Activated CD8-positive, alpha-beta T cell treated with anti-CD3 and anti-CD28 coated beads for 36 hours (primary cell): ENCODE measurements around the gene CERS6. TPM values are rescaled to one million over a fixed set of nuclear protein-coding genes. Genes with fewer than 3 reads are reported as not detected.
"Not testable (repeated sequence)": the region's sequence is repeated elsewhere in the genome, so short reads cannot be mapped to it uniquely, and the experiment has no call there.

Experiments used
- ATAC-seq: fragments of 200-7000 bp; cut with Tn5 transposase; one replicate; pipeline ENCODE4 v1.10.0; 2021; ENCODE audit warnings: mild to moderate bottlenecking, moderate library complexity
- CTCF ChIA-PET: fragments of 350-600 bp; sonication (Branson Sonifier 250); formaldehyde crosslinking; loops from one replicate; lab custom pipeline; 2021; ENCODE audit warnings: antibody characterized with exemption; lab: Charles Lee
- POLR2A ChIA-PET: fragments of 350-600 bp; sonication (Branson Sonifier 250); formaldehyde crosslinking; loops from one replicate; lab custom pipeline; 2021; ENCODE audit warnings: antibody characterized with exemption; lab: Charles Lee
- DNase-seq: peaks from one replicate; pipeline ENCODE4 v3.0.0-alpha.2; 2020
- H3K27ac Mint-ChIP-seq: one replicate; pipeline ENCODE4 v1.8.0; 2021; ENCODE audit warnings: mild to moderate bottlenecking, mixed read lengths
- H3K27me3 Mint-ChIP-seq: one replicate; pipeline ENCODE4 v1.8.0; 2021; ENCODE audit warnings: mixed read lengths
- H3K36me3 Mint-ChIP-seq: one replicate; pipeline ENCODE4 v1.8.0; 2021; ENCODE audit warnings: low read depth, mixed read lengths
- H3K4me1 Mint-ChIP-seq: one replicate; pipeline ENCODE4 v1.8.0; 2021; ENCODE audit warnings: low read depth, mixed read lengths
- H3K4me3 Mint-ChIP-seq: one replicate; pipeline ENCODE4 v1.8.0; 2021; ENCODE audit warnings: mild to moderate bottlenecking, moderate library complexity, mixed read lengths
- H3K9me3 Mint-ChIP-seq: one replicate; pipeline ENCODE4 v1.8.0; 2021; ENCODE audit warnings: mixed read lengths
- CTCF ChIP-seq: fragments of 200-600 bp; IDR thresholded peaks from one replicate; pipeline ENCODE4 v1.8.0; 2022; ENCODE audit warnings: antibody characterized with exemption, mild to moderate bottlenecking
- intact Hi-C: fragments of 100-400 bp; cut with micrococcal nuclease; formaldehyde crosslinking; loops from one replicate; pipeline ENCODE4 v1.10.0; 2022
- total RNA-seq, 2 experiments: library from RNA; stranded (reverse); gene quantifications; one replicate each; pipeline ENCODE4 v1.2.3, GENCODE V29; 2021

Gene CERS6
- total RNA-seq, 2 experiments from 2014 or later = 15.4 to 16.1 TPM

DNA sequence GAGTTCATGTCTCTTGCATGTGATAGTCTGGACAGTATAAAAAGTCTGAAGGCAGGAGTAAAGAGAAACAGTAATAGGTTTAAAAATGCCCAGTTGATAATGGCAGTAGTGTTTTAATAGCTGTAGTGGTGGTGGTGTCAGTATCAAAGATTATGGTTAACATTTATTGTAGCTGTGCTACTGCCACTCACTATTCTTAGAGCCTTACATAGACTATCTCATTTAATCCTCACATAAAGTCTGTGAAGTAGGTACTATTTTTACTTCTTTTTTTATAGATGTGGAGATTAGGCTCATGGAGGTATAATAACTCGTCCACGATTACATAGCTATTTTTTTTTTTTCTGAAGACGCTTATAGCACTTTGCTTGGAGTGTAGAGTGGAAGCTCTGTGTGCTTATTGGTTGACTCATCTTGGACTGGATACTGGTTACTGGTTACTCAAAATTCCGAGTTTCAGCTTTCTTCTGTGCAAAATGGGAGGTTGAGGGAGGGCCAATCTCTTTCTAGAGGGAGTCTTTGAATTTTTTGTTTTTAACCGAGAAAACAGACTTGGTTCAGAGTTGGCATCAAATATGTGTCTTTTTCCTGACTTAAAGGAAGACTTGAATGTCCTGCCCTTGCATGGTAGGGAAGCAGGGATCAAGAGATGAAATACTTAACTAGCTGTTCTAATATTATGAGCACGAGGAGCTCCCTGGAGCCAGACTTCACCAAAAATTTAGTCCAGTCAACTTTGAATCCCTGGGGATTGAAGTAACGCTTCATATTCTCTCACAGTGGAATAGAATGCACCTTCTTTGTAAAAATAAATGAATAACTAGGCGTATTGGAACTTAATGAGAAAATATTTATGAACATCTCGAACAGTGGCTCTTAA, 27.1 kb downstream of the CERS6 start:
- Mint-ChIP-seq H3K9me3 (peaks cover 3% of the 10 kb centered on the region), H3K4me3 (no peak overlapping the region), H3K27ac (no peak overlapping the region), H3K27me3 (no peaks in the 10 kb centered on the region), H3K4me1 (peaks cover 47% of the 10 kb centered on the region), H3K36me3 (peaks cover 6% of the 10 kb centered on the region)
- POLR2A ChIA-PET = interaction anchor here (1.0 to 1.3 kb wide), 2 partner anchors 7 to 11 kb away, joined by 3 read pairs; no protein-coding TSS in a partner anchor
- CTCF ChIA-PET = interaction anchor here (0.7 to 1.4 kb wide), 4 partner anchors 11 to 14 kb away, joined by 3 to 4 read pairs (median 3); no protein-coding TSS in a partner anchor
- intact Hi-C loops = no loop called here
- ATAC-seq (no peak), DNase-seq (no peak)
- TF ChIP-seq CTCF = no peak

- POLR2A ChIA-PET = no interaction called here
- DNase-seq (no peak), ATAC-seq (no peak)
- CTCF ChIA-PET = interaction anchor here (1.6 to 1.8 kb wide), 2 partner anchors 129 to 139 kb away, joined by 4 read pairs; no protein-coding TSS in a partner anchor
- Mint-ChIP-seq H3K4me1 (peaks cover 49% of the 10 kb centered on the region), H3K4me3 (no peak overlapping the region), H3K27me3 (no peaks in the 10 kb centered on the region), H3K27ac (no peak overlapping the region), H3K9me3 (peaks cover 6% of the 10 kb centered on the region), H3K36me3 (peaks cover 6% of the 10 kb centered on the region)
- no peak for TF ChIP-seq CTCF
- intact Hi-C loops = no loop called here
Observed at GRCh38 chr2:168486477-168486876, 30.4 kb downstream of the CERS6 start.

GRCh38 chr2:168490015-168490874, 34.2 kb downstream of the CERS6 start:
- H3K27me3 Mint-ChIP-seq = no peaks in the 10 kb centered on the region
- peak overlapping the region; percentile 81 for H3K27ac Mint-ChIP-seq
- H3K36me3 Mint-ChIP-seq = peaks cover 28% of the 10 kb centered on the region
- POLR2A ChIA-PET = interaction anchor here (0.6 to 1.2 kb wide), 10 partner anchors 8 to 225 kb away, joined by 3 to 6 read pairs (median 3); partner anchors contain the start of gene CERS6
- H3K9me3 Mint-ChIP-seq = peaks cover 10% of the 10 kb centered on the region
- CTCF ChIA-PET = interaction anchor here (0.9 to 1.5 kb wide), 6 partner anchors 20 to 329 kb away, joined by 3 to 6 read pairs (median 4); no protein-coding TSS in a partner anchor
- TF ChIP-seq CTCF = no peak
- DNase-seq (peak; percentile 81), ATAC-seq (peak; percentile 90)
- H3K4me1 Mint-ChIP-seq = peaks cover 56% of the 10 kb centered on the region
- peak overlapping the region; percentile 66 for H3K4me3 Mint-ChIP-seq
- intact Hi-C loops = loop anchor here (5.0 kb wide), 1 partner anchor 33 kb away; the partner anchor contains the start of gene CERS6

GRCh38 chr2:168490946-168491605, 35.0 kb downstream of the CERS6 start:
- Mint-ChIP-seq H3K36me3 (peaks cover 32% of the 10 kb centered on the region), H3K4me1 (peaks cover 65% of the 10 kb centered on the region), H3K27ac (peak overlapping the region; percentile 81), H3K4me3 (peak overlapping the region; percentile 66), H3K9me3 (peaks cover 8% of the 10 kb centered on the region), H3K27me3 (no peaks in the 10 kb centered on the region)
- ChIA-PET CTCF (interaction anchor here (1.1 to 1.5 kb wide), 4 partner anchors 21 to 58 kb away, joined by 3 to 6 read pairs (median 4); no protein-coding TSS in a partner anchor), POLR2A (interaction anchor here (1.0 to 1.2 kb wide), 6 partner anchors 9 to 225 kb away, joined by 3 to 6 read pairs (median 3); partner anchors contain the start of gene CERS6)
- no peak for TF ChIP-seq CTCF
- DNase-seq (peak; percentile 43), ATAC-seq (peak; percentile 32)
- intact Hi-C loops = loop anchor here (5.0 kb wide), 1 partner anchor 34 kb away; the partner anchor contains the start of gene CERS6

DNA sequence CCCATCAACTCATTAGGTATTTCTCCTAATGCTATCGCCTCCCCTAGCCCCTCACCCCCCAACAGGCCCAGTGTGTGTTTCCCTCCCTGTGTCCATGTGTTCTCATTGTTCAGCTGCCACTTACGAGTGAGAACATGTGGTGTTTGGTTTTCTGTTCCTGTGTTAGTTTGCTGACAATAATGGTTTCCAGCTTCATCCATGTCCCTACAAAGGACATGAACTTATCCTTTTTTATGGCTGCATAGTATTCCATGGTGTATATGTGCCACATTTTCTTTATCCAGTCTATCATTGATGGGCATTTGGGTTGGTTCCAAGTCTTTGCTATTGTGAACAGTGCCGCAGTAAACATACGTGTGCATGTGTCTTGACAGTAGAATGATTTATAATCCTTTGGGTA, 35.7 kb downstream of the CERS6 start:
- H3K27me3 Mint-ChIP-seq, CTCF ChIA-PET, DNase-seq, H3K27ac Mint-ChIP-seq, H3K9me3 Mint-ChIP-seq, ATAC-seq: not testable (repeated sequence)
- POLR2A ChIA-PET = interaction anchor here (1.1 kb wide), 1 partner anchor 59 kb away, joined by 3 read pairs; no protein-coding TSS in a partner anchor
- intact Hi-C loops = loop anchor here (5.0 kb wide), 1 partner anchor 34 kb away; the partner anchor contains the start of gene CERS6
- Mint-ChIP-seq H3K4me1 (peaks cover 62% of the 10 kb centered on the region), H3K4me3 (peak overlapping the region; percentile 41), H3K36me3 (peaks cover 33% of the 10 kb centered on the region)

DNA sequence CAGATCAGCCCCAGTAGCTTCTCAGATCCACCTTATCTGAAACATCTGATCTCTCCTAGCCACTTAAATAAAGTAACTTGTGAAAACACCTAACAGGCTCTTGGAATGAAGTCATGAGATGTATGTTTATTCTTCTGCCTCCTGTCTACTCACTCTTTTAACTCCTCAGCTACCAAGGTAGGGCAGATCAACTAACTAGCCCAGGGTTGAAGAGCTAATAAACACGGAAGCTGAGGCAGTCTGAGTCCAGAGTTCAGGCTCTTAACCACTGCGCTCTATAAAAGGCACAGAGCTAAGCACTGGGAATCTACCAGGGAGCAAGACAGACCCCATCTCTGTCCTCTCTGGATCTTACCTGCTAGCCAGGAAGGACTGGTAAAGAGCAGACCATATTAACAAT, 37.1 kb downstream of the CERS6 start:
- ATAC-seq, POLR2A ChIA-PET, H3K9me3 Mint-ChIP-seq, DNase-seq, H3K27me3 Mint-ChIP-seq, H3K4me3 Mint-ChIP-seq, H3K27ac Mint-ChIP-seq: not testable (repeated sequence)
- intact Hi-C loops = loop anchor here (5.0 kb wide), 1 partner anchor 36 kb away; the partner anchor contains the start of gene CERS6
- CTCF ChIA-PET = interaction anchor here (0.9 kb wide), 1 partner anchor 11 kb away, joined by 3 read pairs; no protein-coding TSS in a partner anchor
- H3K4me1 Mint-ChIP-seq = peaks cover 72% of the 10 kb centered on the region
- H3K36me3 Mint-ChIP-seq = peaks cover 36% of the 10 kb centered on the region
